ENCODE measurements around the gene PRDM9.

PRDM9 gene

DNA sequence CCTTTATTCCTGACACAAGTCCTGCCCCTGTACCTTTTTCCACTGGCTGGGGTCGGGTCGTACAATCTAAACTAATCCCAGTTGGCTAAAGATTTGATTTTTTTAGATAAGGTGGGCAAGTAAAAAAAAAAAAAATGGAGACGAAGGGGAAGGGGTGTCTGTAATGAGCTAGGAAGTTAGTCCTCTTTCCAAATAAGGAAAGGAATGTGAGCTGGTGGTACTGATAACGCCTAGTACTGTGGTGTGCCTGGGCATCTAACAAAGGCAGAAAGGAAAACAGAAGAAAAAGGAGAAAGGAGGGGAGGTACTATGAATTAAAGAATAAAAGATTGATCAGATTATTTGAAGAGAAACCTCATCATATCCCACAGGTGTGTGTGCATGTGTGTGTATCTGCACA is 21.3 kb downstream of the PRDM9 start:
- DNase-seq = no peak

DNA sequence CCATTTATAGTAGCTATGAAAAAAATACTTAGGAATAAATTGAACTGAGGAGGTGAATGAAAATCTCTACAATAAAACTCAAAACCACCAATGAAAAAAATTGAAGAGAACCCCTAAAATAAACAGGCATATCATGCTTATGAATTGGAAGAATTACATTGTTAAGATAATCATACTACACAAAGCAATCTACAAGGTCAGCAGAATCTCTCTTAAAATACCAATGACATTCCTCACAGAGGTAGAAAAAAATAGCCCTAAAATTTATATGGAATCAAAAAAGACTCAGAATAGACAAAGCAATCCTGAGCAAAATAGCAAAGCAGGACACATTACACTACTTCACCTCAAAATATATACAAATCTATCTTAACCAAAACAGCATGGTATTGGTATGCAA is 23.2 kb downstream of the PRDM9 start:
- DNase-seq = no peak

DNA sequence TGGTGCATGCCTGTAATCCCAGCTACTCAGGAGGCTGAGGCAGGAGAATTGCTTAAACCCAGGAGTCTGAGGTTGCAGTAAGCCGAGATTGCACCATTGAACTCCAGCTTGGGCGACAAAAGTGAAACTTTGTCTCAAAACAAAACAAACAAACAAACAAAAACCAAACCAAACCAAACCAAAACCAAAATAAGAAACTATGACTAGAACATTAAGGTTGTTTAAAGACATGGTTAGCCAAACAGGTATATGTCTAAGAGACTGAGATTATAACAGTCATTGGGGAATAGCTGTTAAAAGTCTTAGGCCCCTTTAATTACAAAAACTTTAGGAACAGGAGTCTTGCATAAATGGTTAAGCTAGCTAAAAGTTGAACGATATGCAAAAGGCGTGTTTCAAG is 63.6 kb downstream of the PRDM9 start:
- no peak for DNase-seq
